Measurements from ENCODE around the gene FBXO2. TPM values are rescaled to one million over a fixed set of nuclear protein-coding genes. Genes with fewer than 3 reads are reported as not detected.

Gene FBXO2
- total and polyA plus RNA-seq, 2 of the 4 experiments (the other 2 are of a cell fraction), result 0.36 to 1.7 TPM

- no peak overlapping the region for H4K91ac ChIP-seq (ENCODE audit: insufficient read depth, low read depth, low read length)
- no peak overlapping the region for H2AK9ac ChIP-seq (replicated peaks; ENCODE audit: low read depth, low read length, poor library complexity)
- no peak overlapping the region for H2AFZ ChIP-seq (replicated peaks; ENCODE audit: low read length, poor library complexity)
- no peak overlapping the region for H3K4ac ChIP-seq (ENCODE audit: low read depth, low read length)
- no peaks in the 10 kb centered on the region for H3K9me3 ChIP-seq (ENCODE audit: control insufficient read depth, insufficient read depth, low read length)
- dilution Hi-C loops (cut with HindIII; ENCODE audit: low sequenced_read_pairs, unreplicated experiment), result no loop called here
- H4K8ac ChIP-seq (ENCODE audit: low read depth in 2 of 2, low read length in 2 of 2), result no peak overlapping the region
- H2BK15ac ChIP-seq (ENCODE audit: low read depth, low read length), result no peak overlapping the region
- H3K14ac ChIP-seq (replicated peaks; ENCODE audit: low read depth, low read length), result no peak overlapping the region
- CTCF ChIA-PET, result interaction anchor here (1.4 kb wide), 1 partner anchor 11 kb away, joined by 3 read pairs; no protein-coding TSS in a partner anchor
- ATAC-seq (ENCODE audit: low read depth) (no peak), DNase-seq (no peak)
- BruUV-seq (replicated peaks), result no TSS peak
- H3K4me1 ChIP-seq (ENCODE audit: control insufficient read depth, insufficient read depth, low read length), result no peaks in the 10 kb centered on the region; the same call in 1 of the 2 replicates
- H3K4me3 ChIP-seq (ENCODE audit: insufficient read depth, low read depth, low read length), result no peak overlapping the region
- no peak overlapping the region for H4K5ac ChIP-seq (ENCODE audit: low read depth, low read length)
- H3K56ac ChIP-seq (ENCODE audit: extremely low read depth, insufficient read depth, low read length), result no peak overlapping the region
- POLR2A ChIA-PET (ENCODE audit: unreplicated experiment), result no interaction called here
- no peak overlapping the region for H2AK5ac ChIP-seq (ENCODE audit: low read depth, low read length)
- no peak overlapping the region for H2BK5ac ChIP-seq (ENCODE audit: low read depth, low read length, poor library complexity, severe bottlenecking)
- H2BK20ac ChIP-seq (ENCODE audit: low read depth, low read length), result no peak overlapping the region
- WGBS, 2 experiments (ENCODE audit: extremely low coverage in 2 of 2, insufficient read length in 1 of 2), result 25% methylated on average over 15 of the region's 34 CpGs; no CpG with 5 or more reads in 1 of the 2 experiments
- no peak overlapping the region for H2BK120ac ChIP-seq (ENCODE audit: low read depth, low read length)
- H3K27me3 ChIP-seq (ENCODE audit: control insufficient read depth, insufficient read depth, low read length), result peaks cover 74% of the 10 kb centered on the region
- H3K18ac ChIP-seq (ENCODE audit: low read depth, low read length), result no peak overlapping the region
- no peaks in the 10 kb centered on the region for H3K36me3 ChIP-seq (ENCODE audit: control insufficient read depth, insufficient read depth, low read length)
- H3K79me1 ChIP-seq (ENCODE audit: low read depth in 1 of 2, low read length in 2 of 2), result no peaks in the 10 kb centered on the region
- no peak overlapping the region for H3K27ac ChIP-seq (ENCODE audit: insufficient read depth, low read length)
- TF ChIP-seq CHD1 (IDR thresholded peaks at IDR 0.05; ENCODE audit: low read depth, low read length), result no peak
- H3K9ac ChIP-seq (ENCODE audit: low read depth, low read length), result no peak overlapping the region
- H3K23ac ChIP-seq (ENCODE audit: low read depth, low read length), result no peak overlapping the region
- H3K4me2 ChIP-seq (ENCODE audit: low read depth, low read length), result no peak overlapping the region
- peaks cover 4% of the 10 kb centered on the region for H3K9me1 ChIP-seq (ENCODE audit: insufficient read depth, low read length)
- intact Hi-C loops (cut with micrococcal nuclease), result no loop called here
- in situ Hi-C loops (cut with MboI; ENCODE audit: low sequenced_read_pairs), result no loop called here
- no peaks in the 10 kb centered on the region for H4K20me1 ChIP-seq (ENCODE audit: insufficient read depth, low read length)
Observed at GRCh38 chr1:11700601-11701467, 46.6 kb upstream of the FBXO2 start.

All from IMR-90 (cell line).